ENCODE data around the gene SPDEF.

Gene SPDEF

GRCh38 chr6:34556031-34556471, at the start of gene SPDEF:
SPDEF (minus strand) TSS chr6:34556329; CDS start chr6:34544455, 11,874 bp downstream.
- DNase-seq, result no peak

- DNase-seq, result no peak
Measured at GRCh38 chr6:34603707-34604106, 47.6 kb upstream of the SPDEF start.

- DNase-seq, result no peak
Measured at GRCh38 chr6:34602318-34603111, 46.4 kb upstream of the SPDEF start.

- no peak for DNase-seq
Measured at GRCh38 chr6:34601706-34602105, 45.6 kb upstream of the SPDEF start.

- DNase-seq, result no peak
Measured at GRCh38 chr6:34600796-34601195, 44.7 kb upstream of the SPDEF start.

- DNase-seq, result no peak
Measured at GRCh38 chr6:34600101-34600500, 44.0 kb upstream of the SPDEF start.

GRCh38 chr6:34598712-34599111, 42.6 kb upstream of the SPDEF start:
- DNase-seq, result no peak

- DNase-seq, result no peak
Measured at GRCh38 chr6:34597605-34598353, 41.6 kb upstream of the SPDEF start.

- no peak for DNase-seq
Measured at GRCh38 chr6:34596798-34597197, 40.7 kb upstream of the SPDEF start.

GRCh38 chr6:34595332-34596184, 39.4 kb upstream of the SPDEF start:
- DNase-seq, result no peak

GRCh38 chr6:34593701-34594100, 37.6 kb upstream of the SPDEF start:
- DNase-seq, result no peak

- no peak for DNase-seq
Measured at GRCh38 chr6:34592208-34592952, 36.3 kb upstream of the SPDEF start.

GRCh38 chr6:34589691-34590090, 33.6 kb upstream of the SPDEF start:
- no peak for DNase-seq

GRCh38 chr6:34589140-34589539, 33.0 kb upstream of the SPDEF start:
- no peak for DNase-seq

- no peak for DNase-seq
Measured at GRCh38 chr6:34587851-34588250, 31.7 kb upstream of the SPDEF start.

GRCh38 chr6:34587325-34587724, 31.2 kb upstream of the SPDEF start:
- no peak for DNase-seq

GRCh38 chr6:34586327-34587040, 30.4 kb upstream of the SPDEF start:
- no peak for DNase-seq

- DNase-seq, result no peak
Measured at GRCh38 chr6:34585512-34586061, 29.5 kb upstream of the SPDEF start.

GRCh38 chr6:34585108-34585507, 29.0 kb upstream of the SPDEF start:
- DNase-seq, result no peak

- no peak for DNase-seq
Measured at GRCh38 chr6:34584694-34585093, 28.6 kb upstream of the SPDEF start.

- DNase-seq, result no peak
Measured at GRCh38 chr6:34583861-34584604, 27.9 kb upstream of the SPDEF start.
